Heart right ventricle (tissue), 16 donors: Measurements from ENCODE around the gene COPS3. TPM values are rescaled to one million over a fixed set of nuclear protein-coding genes. Genes with fewer than 3 reads are reported as not detected.

Source experiments
- ATAC-seq, 8 donors: fragments of 200-7000 bp; cut with Tn5 transposase; one replicate each; pipeline ENCODE4 v1.9.1; 2020; ENCODE audit warnings: mild to moderate bottlenecking in 8 of 8, moderate library complexity in 8 of 8, moderate number of reproducible peaks in 1 of 8
- DNase-seq, 2 donors: peaks; one replicate each; pipeline ENCODE4 v3.0.0-alpha.2; 2020
- H3K27ac ChIP-seq, 10 donors: fragments of 200-600 bp; sonication (generic) in 2 of 10; one replicate each; pipeline versions ENCODE4 v1.5.0 to v1.8.0; 2020 to 2022; ENCODE audit warnings: mild to moderate bottlenecking in 3 of 10
- H3K27me3 ChIP-seq, 7 donors: fragments of 200-600 bp; one replicate each; pipeline ENCODE4 v1.8.0; 2021 to 2022; ENCODE audit warnings: mild to moderate bottlenecking in 2 of 7
- H3K36me3 ChIP-seq, 9 donors: fragments of 200-600 bp; sonication (generic) in 1 of 9; one replicate each; pipeline versions ENCODE4 v1.5.0 to v1.8.0; 2020 to 2022; ENCODE audit warnings: mild to moderate bottlenecking in 2 of 9
- H3K4me1 ChIP-seq, 9 donors: fragments of 200-600 bp; sonication (generic) in 1 of 9; one replicate each; pipeline versions ENCODE4 v1.5.0 to v1.8.0; 2020 to 2022; ENCODE audit warnings: mild to moderate bottlenecking in 4 of 9
- H3K4me3 ChIP-seq, 10 donors: fragments of 200-600 bp; sonication (generic) in 2 of 10; one replicate each; pipeline versions ENCODE4 v1.5.0 to v1.8.0; 2020 to 2022; ENCODE audit warnings: mild to moderate bottlenecking in 7 of 10, moderate library complexity in 2 of 10
- H3K9me3 ChIP-seq, 11 donors: fragments of 200-600 bp in 10 of 11; sonication (generic) in 2 of 11; one replicate each; pipeline versions ENCODE4 v1.5.0 to v1.8.0; 2013 to 2022; ENCODE audit warnings: mild to moderate bottlenecking in 2 of 11, control low read depth in 1 of 11, moderate library complexity in 1 of 11
- CTCF ChIP-seq, 9 donors: fragments of 200-600 bp; sonication (generic) in 2 of 9; IDR thresholded peaks; one replicate each; pipeline versions ENCODE4 v1.5.0 to v1.8.0; 2021 to 2022; ENCODE audit warnings: antibody characterized with exemption in 9 of 9, mild to moderate bottlenecking in 5 of 9, moderate library complexity in 1 of 9
- WGBS, 2 donors: extraction: QIAGEN DNeasy Blood & Tissue Kit; methylation state at CpG; one replicate each; pipeline ENCODE4 v1.1.7; 2013; ENCODE audit warnings: inconsistent platforms in 1 of 2; 5-methylcytosine and 5-hydroxymethylcytosine counted together
- intact Hi-C, 10 donors: fragments of 100-400 bp; cut with DNase I; formaldehyde crosslinking; loops; one replicate each; pipeline versions ENCODE4 v1.11.1 to v1.14.2; 2022
- polyA plus RNA-seq, 2 donors: library from polyadenylated mRNA; stranded (reverse); fragments of 200-250 nt; gene quantifications; one replicate each; pipeline ENCODE4 v1.2.3, GENCODE V29; 2013
- total RNA-seq, 10 donors: library from RNA; stranded (reverse); fragmentation: NEBNext Ultra II Directional in 3 of 10; extraction: Animal tissue kit (Norgen Biotek cat#: 25700) in 3 of 10; gene quantifications; one replicate each; pipeline versions ENCODE4 v1.2.1 to v1.2.4, GENCODE V29; 2021 to 2023
- donor health status: Arrhythmogenic right ventricular cardiomyopathy.
- donor health status: ischemic (EF 13 %, LVEDD 7.1; RV severe dilation, severe dysfunction).
- donor health status: healthy with polysubstance abuse.
- donor health status: DM: no; HTN: yes; CAD: no.
- donor health status: DM: no; HTN: no; CAD: no.
- donor health status: ischemic (EF 25% LVEDD 6.9; RV normal size, moderate dysfunction).
- donor health status: ischemic (EF 25% LVEDD 5.7; RV mildly dilated, moderate dysfunction).
- donor health status: healthy.
- donor health status: DM: yes; HTN: yes; CAD: no.
- donor health status: Ischemic cardiomyopathy.
- donor health status: ischemic (EF 35%, LVEDD 5.7; RV mildly dilated, moderate dysfunction).
- donor health status: nonischemic (EF 11% LVEDD 7.7; RV severe dilation, severe dysfunction).
- donor health status: DM: yes; HTN: yes; CAD: no.
- donor health status: PGD.
- donor health status: ischemic (EF 29% LVEDD 5.4; RV normal size, mild dysfunction).
- donor health status: nonischemic (EF 23%, LVEDD 6.1; RV moderate dilation, normal function).

COPS3 gene
- total and polyA plus RNA-seq, 12 donors, result 23.4 to 84.6 (median 71.1) TPM

- intact Hi-C loops, result loop anchor here in 5 of 10 donors (2.0 to 10.0 kb wide), 2 partner anchors 309 to 313 kb away; no protein-coding TSS in a partner anchor
- ATAC-seq, result peak in 6 of 8 donors; percentile 43 to 65 (median 64)
These were observed 32.4 kb upstream of the COPS3 start for GRCh38 chr17:17313350-17313991.

GRCh38 chr17:17309356-17309755, 28.3 kb upstream of the COPS3 start:
- no peak for ATAC-seq
- Histone ChIP-seq H3K27me3 (no peaks in the 10 kb centered on the region), H3K4me3 (no peak overlapping the region), H3K27ac (no peak overlapping the region), H3K9me3 (no peaks in the 10 kb centered on the region), H3K36me3 (peaks cover 0 to 9% (median 0%) of the 10 kb centered on the region in 9 donors), H3K4me1 (peaks cover 0 to 17% (median 3%) of the 10 kb centered on the region in 9 donors)
- intact Hi-C loops, result loop anchor here in 2 of 10 donors (10.0 kb wide), 2 partner anchors 165 to 315 kb away; no protein-coding TSS in a partner anchor
- DNase-seq, result no peak
- WGBS, 2 donors, result 100% methylated on average over 1 of the region's 1 CpG
- TF ChIP-seq CTCF (IDR thresholded peaks at IDR 0.05), result no peak

More at GRCh38 chr17:17313350-17313991, 32.4 kb upstream of the COPS3 start:
- H3K9me3 ChIP-seq, result no peaks in the 10 kb centered on the region
- no peaks in the 10 kb centered on the region for H3K4me1 ChIP-seq
- TF ChIP-seq CTCF (IDR thresholded peaks at IDR 0.05), result peak; percentile 16 to 64 (median 53)
- H3K4me3 ChIP-seq, result no peak overlapping the region
- peaks cover 0 to 9% (median 0%) of the 10 kb centered on the region in 9 donors for H3K36me3 ChIP-seq
- no peaks in the 10 kb centered on the region for H3K27me3 ChIP-seq
- no peak overlapping the region for H3K27ac ChIP-seq
- 55 to 62% methylated on average over 12 of the region's 12 CpGs for WGBS, 2 donors
- DNase-seq, result peak; percentile 19 to 39

- Histone ChIP-seq H3K9me3 (no peaks in the 10 kb centered on the region), H3K36me3 (peaks cover 0 to 7% (median 0%) of the 10 kb centered on the region in 9 donors), H3K4me3 (no peak overlapping the region), H3K4me1 (peaks cover 0 to 34% (median 18%) of the 10 kb centered on the region in 9 donors), H3K27ac (peak overlapping the region in 2 of 10 donors; percentile 40 to 55), H3K27me3 (no peaks in the 10 kb centered on the region)
- TF ChIP-seq CTCF (IDR thresholded peaks at IDR 0.05), result no peak
- ATAC-seq (peak in 4 of 8 donors; percentile 22 to 41 (median 32)), DNase-seq (no peak)
- intact Hi-C loops, result loop anchor here in 2 of 10 donors (10.0 kb wide), 2 partner anchors 161 to 311 kb away; no protein-coding TSS in a partner anchor
- WGBS, 2 donors, result 35 to 36% methylated on average over 8 of the region's 8 CpGs
These were observed 24.3 kb upstream of the COPS3 start for GRCh38 chr17:17305281-17305801.

- Histone ChIP-seq H3K4me3 (peak overlapping the region in 1 of 10 donors; percentile 61), H3K27ac (peak overlapping the region in 3 of 10 donors; percentile 47 to 72 (median 62)), H3K36me3 (peaks cover 0 to 5% (median 0%) of the 10 kb centered on the region in 9 donors), H3K4me1 (peaks cover 0 to 37% (median 19%) of the 10 kb centered on the region in 9 donors), H3K9me3 (no peaks in the 10 kb centered on the region), H3K27me3 (no peaks in the 10 kb centered on the region)
- DNase-seq (no peak), ATAC-seq (peak in 6 of 8 donors; percentile 13 to 56 (median 31))
- WGBS, 2 donors, result 45% methylated on average over 2 of the region's 2 CpGs
- intact Hi-C loops, result loop anchor here in 3 of 10 donors (5.0 to 10.0 kb wide), 3 partner anchors 160 to 310 kb away; no protein-coding TSS in a partner anchor
- TF ChIP-seq CTCF (IDR thresholded peaks at IDR 0.05), result no peak
These were observed 23.5 kb upstream of the COPS3 start for GRCh38 chr17:17304521-17304985.
